H1 (cell line): ENCODE results near the gene MED29. TPM values are rescaled to one million over a fixed set of nuclear protein-coding genes. Genes with fewer than 3 reads are reported as not detected.

Experiments
- CTCF ChIA-PET: fragments of 300-600 bp; sonication (Branson Sonifier 250); formaldehyde crosslinking; loops from one replicate; lab custom pipeline; 2021; ENCODE audit not compliant: partially characterized antibody; lab: Charles Lee
- POLR2A ChIA-PET: fragments of 300-600 bp; sonication (Branson Sonifier 250); formaldehyde crosslinking; loops from one replicate; lab custom pipeline; 2021; ENCODE audit warnings: inconsistent platforms; ENCODE audit not compliant: partially characterized antibody; lab: Charles Lee
- DNase-seq, 2 experiments: peaks; one replicate each; pipeline versions ENCODE4 v3.0.0 to v3.0.0-alpha.2; 2010 to 2022; ENCODE audit warnings: low spot score in 2 of 2, low read depth in 1 of 2, mixed read lengths in 1 of 2
- FAIRE-seq: peaks from 2 replicates; lab custom pipeline; 2011; peaks lifted over from hg19 to GRCh38; lab: Jason Lieb, UNC
- H2AFZ ChIP-seq: 2 replicates; pipeline ENCODE4 v1.8.1; 2012; ENCODE audit warnings: low read length, inconsistent platforms
- H2AK5ac ChIP-seq: 2 replicates; pipeline ENCODE4 v1.6.1; 2013; ENCODE audit warnings: low read depth, low read length
- H2BK120ac ChIP-seq: replicated peaks from 2 replicates; pipeline ENCODE3; 2013; ENCODE audit warnings: low read depth, low read length, inconsistent platforms
- H2BK12ac ChIP-seq: 2 replicates; pipeline ENCODE4 v1.6.1; 2013; ENCODE audit warnings: low read depth, low read length
- H2BK15ac ChIP-seq: 2 replicates; pipeline ENCODE4 v1.6.1; 2013; ENCODE audit warnings: low read length
- H2BK20ac ChIP-seq: 2 replicates; pipeline ENCODE4 v1.6.1; 2013; ENCODE audit warnings: low read length
- H2BK5ac ChIP-seq: 2 replicates; pipeline ENCODE4 v1.6.1; 2013; ENCODE audit warnings: low read depth, low read length
- H3K14ac ChIP-seq: 2 replicates; pipeline ENCODE4 v1.6.1; 2013; ENCODE audit warnings: inconsistent platforms; ENCODE audit not compliant: insufficient read length
- H3K18ac ChIP-seq: 2 replicates; pipeline ENCODE4 v1.6.1; 2013; ENCODE audit warnings: low read length; ENCODE audit errors: extremely low read depth
- H3K23ac ChIP-seq: 2 replicates; pipeline ENCODE4 v1.6.1; 2013; ENCODE audit warnings: inconsistent platforms; ENCODE audit not compliant: insufficient read length
- H3K23me2 ChIP-seq: 2 replicates; pipeline ENCODE4 v1.6.1; 2013; ENCODE audit warnings: low read depth, low read length
- H3K27ac ChIP-seq: 2 replicates; pipeline ENCODE4 v1.6.1; 2011; ENCODE audit warnings: low read depth, low read length, inconsistent platforms
- H3K27me3 ChIP-seq, 4 experiments: replicated peaks in 1 of 4; 1 replicate in 1 of 4; 2 replicates in 3 of 4; pipeline versions ENCODE4 v1.6.1 to v1.8.1; 2011 to 2013; ENCODE audit warnings: low read length in 3 of 4, mild to moderate bottlenecking in 3 of 4, inconsistent platforms in 2 of 4, mixed read lengths in 2 of 4, moderate library complexity in 1 of 4; ENCODE audit not compliant: control insufficient read depth in 3 of 4, insufficient read depth in 3 of 4; ENCODE audit errors: extremely low read depth in 1 of 4
- H3K36me3 ChIP-seq, 4 experiments: 2 replicates each; pipeline versions ENCODE4 v1.6.1 to v1.8.1; 2011 to 2013; ENCODE audit warnings: mild to moderate bottlenecking in 4 of 4, low read length in 3 of 4, moderate library complexity in 2 of 4, control low read depth in 1 of 4, inconsistent platforms in 1 of 4; ENCODE audit not compliant: insufficient read depth in 4 of 4, control insufficient read depth in 2 of 4
- H3K4ac ChIP-seq: replicated peaks from 2 replicates; pipeline ENCODE3; 2013; ENCODE audit warnings: low read length, low read depth, mixed read lengths, inconsistent platforms; ENCODE audit not compliant: insufficient read length
- H3K4me1 ChIP-seq, 4 experiments: replicated peaks in 1 of 4; 1 replicate in 1 of 4; 2 replicates in 3 of 4; pipeline versions ENCODE4 v1.6.1 to v1.8.1; 2011 to 2013; ENCODE audit warnings: low read length in 3 of 4, inconsistent platforms in 2 of 4, mixed read lengths in 1 of 4; ENCODE audit not compliant: insufficient read depth in 4 of 4, control insufficient read depth in 3 of 4
- H3K4me2 ChIP-seq, 2 experiments: 2 replicates each; pipeline versions ENCODE4 v1.6.1 to v1.8.1; 2011 to 2013; ENCODE audit warnings: low read depth in 2 of 2, low read length in 2 of 2, control low read depth in 1 of 2, inconsistent platforms in 1 of 2, mild to moderate bottlenecking in 1 of 2; ENCODE audit not compliant: insufficient read depth in 1 of 2
- H3K4me3 ChIP-seq, 4 experiments: fragments of 200-600, 300-600 bp in 1 of 4; sonication (generic), shearing (Covaris generic), sonication (Bioruptor Twin) in 1 of 4; 2 replicates each; pipeline versions ENCODE4 v1.5.1 to v1.8.1; 2011 to 2016; ENCODE audit warnings: low read length in 4 of 4, low read depth in 3 of 4, control low read depth in 2 of 4, inconsistent platforms in 2 of 4, mild to moderate bottlenecking in 2 of 4, mixed read lengths in 1 of 4, moderate library complexity in 1 of 4; ENCODE audit not compliant: insufficient read depth in 2 of 4; ENCODE audit errors: extremely low read depth in 1 of 4
- H3K56ac ChIP-seq: replicated peaks from 2 replicates; pipeline ENCODE3; 2013; ENCODE audit warnings: low read depth, mild to moderate bottlenecking, mixed read lengths, low read length, inconsistent platforms; ENCODE audit not compliant: insufficient read length
- H3K79me1 ChIP-seq: 2 replicates; pipeline ENCODE4 v1.6.1; 2013; ENCODE audit warnings: low read depth, low read length, control low read depth
- H3K79me2 ChIP-seq, 2 experiments: 2 replicates each; pipeline versions ENCODE4 v1.6.1 to v1.8.1; 2012 to 2013; ENCODE audit warnings: low read length in 2 of 2, mild to moderate bottlenecking in 2 of 2, inconsistent platforms in 1 of 2; ENCODE audit not compliant: insufficient read depth in 2 of 2, control insufficient read depth in 1 of 2
- H3K9ac ChIP-seq, 4 experiments: replicated peaks in 1 of 4; 1 replicate in 1 of 4; 2 replicates in 3 of 4; pipeline versions ENCODE4 v1.6.1 to v1.8.1; 2011 to 2013; ENCODE audit warnings: low read depth in 3 of 4, low read length in 3 of 4, control low read depth in 2 of 4, mild to moderate bottlenecking in 2 of 4, moderate library complexity in 2 of 4, inconsistent platforms in 1 of 4; ENCODE audit errors: extremely low read depth in 1 of 4
- H3K9me3 ChIP-seq, 2 experiments: 2 replicates each; pipeline versions ENCODE4 v1.6.1 to v1.8.1; 2012 to 2013; ENCODE audit warnings: mild to moderate bottlenecking in 2 of 2, moderate library complexity in 2 of 2, control low read depth in 1 of 2, inconsistent platforms in 1 of 2, low read depth in 1 of 2, low read length in 1 of 2, mixed read lengths in 1 of 2; ENCODE audit not compliant: insufficient read depth in 2 of 2
- H4K20me1 ChIP-seq, 2 experiments: replicated peaks in 1 of 2; 2 replicates each; pipeline versions ENCODE3 to v1.8.1; 2011 to 2013; ENCODE audit warnings: inconsistent platforms in 2 of 2, low read length in 2 of 2, mild to moderate bottlenecking in 1 of 2; ENCODE audit not compliant: insufficient read depth in 2 of 2, control insufficient read depth in 1 of 2
- H4K5ac ChIP-seq: 2 replicates; pipeline ENCODE4 v1.6.1; 2013; ENCODE audit warnings: low read length, low read depth, mixed read lengths, inconsistent platforms; ENCODE audit not compliant: insufficient read length
- H4K8ac ChIP-seq: 2 replicates; pipeline ENCODE4 v1.8.0; 2013; ENCODE audit warnings: mild to moderate bottlenecking, moderate library complexity, low read length, inconsistent platforms; ENCODE audit not compliant: insufficient read depth; ENCODE audit errors: extremely low read depth
- H4K91ac ChIP-seq: replicated peaks from 2 replicates; pipeline ENCODE3; 2013; ENCODE audit warnings: low read length, mixed read lengths, inconsistent platforms; ENCODE audit not compliant: insufficient read length
- CHD2 ChIP-seq: IDR thresholded peaks from 2 replicates; pipeline ENCODE4 v1.6.1; 2012; ENCODE audit warnings: low read length, improper control_type of control experiment
- PHF8 ChIP-seq: fragments of 200-600 bp; sonication (generic); conservative IDR thresholded peaks from 2 replicates; pipeline ENCODE4 v1.7.1; 2012; ENCODE audit warnings: low read depth, mild to moderate bottlenecking, inconsistent platforms, low read length, moderate library complexity
- WGBS, 2 experiments: shearing (Covaris generic) in 1 of 2; methylation state at CpG; one replicate each; pipeline versions ENCODE4 v1.1.6 to v1.1.7; 2013 to 2015; ENCODE audit warnings: low lambda C conversion rate in 2 of 2, mixed read lengths in 2 of 2, inconsistent platforms in 1 of 2, low coverage in 1 of 2, missing lambda C conversion rate in 1 of 2; ENCODE audit not compliant: insufficient replicate concordance in 2 of 2, insufficient coverage in 1 of 2, insufficient read length in 1 of 2; ENCODE audit errors: extremely low coverage in 1 of 2, missing lambda C conversion rate in 1 of 2; 5-methylcytosine and 5-hydroxymethylcytosine counted together
- polyA plus RNA-seq, 7 experiments: library from polyadenylated mRNA; depleted of rRNA in 3 of 7; stranded (reverse) in 5 of 7; unstranded in 2 of 7; fragments of >200 nt in 5 of 7; fragments of 200-250 nt in 2 of 7; gene quantifications; 1 replicate in 5 of 7; 2 replicates in 1 of 7; 4 replicates in 1 of 7; pipeline versions ENCODE4 v1.2.1 to v1.2.3, GENCODE V29; 2011 to 2013; ENCODE audit warnings: missing spikeins in 2 of 7, mixed read lengths in 2 of 7
- total RNA-seq: library from RNA; stranded (reverse); fragmentation: NEBNext Ultra II Directional; extraction: Animal tissue kit (Norgen Biotek cat#: 25700); gene quantifications from 2 replicates; pipeline ENCODE4 v1.2.1, GENCODE V29; 2021

Gene MED29
- total and polyA plus RNA-seq, 2 of the 8 experiments (the other 6 are each of a cell fraction or from before 2014, with no cell fraction given) = 31.1 to 52.5 TPM

- Histone ChIP-seq H3K23ac (no peak overlapping the region), H3K4me2 (peak overlapping the region; percentile 58 to 73), H3K27ac (no peak overlapping the region; the same call in 1 of the 2 replicates), H2AK5ac (no peak overlapping the region), H3K9me3 (no peaks in the 10 kb centered on the region), H3K79me2 (peaks cover 0 to 32% of the 10 kb centered on the region in 2 experiments; a peak in 2 of 4 replicates), H2BK5ac (no peak overlapping the region), H2BK20ac (no peak overlapping the region), H3K14ac (no peak overlapping the region), H4K91ac (no peak overlapping the region), H4K8ac (no peak overlapping the region), H2BK12ac (no peak overlapping the region), H2AFZ (no peak overlapping the region), H2BK120ac (no peak overlapping the region), H3K4me1 (peaks cover 2 to 9% (median 3%) of the 10 kb centered on the region in 4 experiments; a peak in 4 of 7 replicates), H2BK15ac (no peak overlapping the region), H3K4ac (no peak overlapping the region), H4K20me1 (peaks cover 9 to 20% of the 10 kb centered on the region in 2 experiments), H3K9ac (peak overlapping the region in 3 of 4 experiments; percentile 16 to 79 (median 22); a peak in 4 of 7 replicates), H3K18ac (no peak overlapping the region; the same call in 1 of the 2 replicates), H4K5ac (no peak overlapping the region), H3K56ac (peak overlapping the region; percentile 59), H3K27me3 (no peaks in the 10 kb centered on the region), H3K23me2 (peaks cover 15% of the 10 kb centered on the region), H3K36me3 (0 out of 8 replicates have a peak, but pooled peaks cover 0 to 4% (median 0%) of the 10 kb centered on the region in 4 experiments), H3K4me3 (peak overlapping the region; percentile 63 to 77 (median 76)), H3K79me1 (peaks cover 9% of the 10 kb centered on the region)
- 5% methylated on average over 9 of the region's 51 CpGs; no CpG with 5 or more reads in 1 of the 2 experiments for WGBS, 2 experiments
- no peak for FAIRE-seq
- no peak for DNase-seq
- POLR2A ChIA-PET = interaction anchor here (0.7 to 2.2 kb wide), 9 partner anchors 48 to 93 kb away, joined by 3 to 8 read pairs (median 6); partner anchors contain the start of genes MED29, PAF1, PLEKHG2 and RPS16
- CTCF ChIA-PET = interaction anchor here (0.7 to 1.6 kb wide), 5 partner anchors 16 to 128 kb away, joined by 3 to 4 read pairs (median 3); partner anchors contain the start of gene IFNL1
- TF ChIP-seq CHD2 (no peak), PHF8 (peak; percentile 14; the same call in 1 of the 2 replicates)
Observed at GRCh38 chr19:39342647-39343305, 48.4 kb upstream of the MED29 start.
